Suprapubic skin (tissue), 4 donors: ENCODE data around the gene VTA1. TPM values are rescaled to one million over a fixed set of nuclear protein-coding genes. Genes with fewer than 3 reads are reported as not detected.
"Not testable (repeated sequence)": the region's sequence is repeated elsewhere in the genome, so short reads cannot be mapped to it uniquely, and the experiment has no call there.

ENCODE experiments used
- DNase-seq, 2 donors: peaks; one replicate each; pipeline ENCODE4 v3.0.0-alpha.2; 2019; ENCODE audit warnings: low spot score in 2 of 2
- H3K27ac ChIP-seq: fragments of 200-600 bp; sonication (generic); one replicate; pipeline ENCODE4 v1.5.1; 2019
- H3K27me3 ChIP-seq: fragments of 200-600 bp; sonication (generic); one replicate; pipeline ENCODE4 v1.5.1; 2019
- H3K36me3 ChIP-seq: fragments of 200-600 bp; sonication (generic); one replicate; pipeline ENCODE4 v1.5.1; 2019
- H3K4me1 ChIP-seq: fragments of 200-600 bp; sonication (generic); one replicate; pipeline ENCODE4 v1.5.1; 2019
- H3K4me3 ChIP-seq: fragments of 200-600 bp; sonication (generic); one replicate; pipeline ENCODE4 v1.5.1; 2019; ENCODE audit warnings: mild to moderate bottlenecking
- H3K9me3 ChIP-seq: fragments of 200-600 bp; sonication (generic); one replicate; pipeline ENCODE4 v1.5.1; 2019
- EP300 ChIP-seq: sonication (generic); formaldehyde crosslinking; IDR thresholded peaks from one replicate; pipeline ENCODE4 v1.6.1; 2017; ENCODE audit warnings: antibody characterized with exemption
- POLR2A ChIP-seq, 2 donors: fragments of 450-650 bp; IDR thresholded peaks; one replicate each; pipeline ENCODE4 v1.6.1; 2017; ENCODE audit warnings: antibody characterized with exemption in 2 of 2, mild to moderate bottlenecking in 2 of 2, moderate library complexity in 2 of 2
- POLR2AphosphoS5 ChIP-seq, 3 donors: sonication (generic); formaldehyde crosslinking; IDR thresholded peaks; one replicate each; pipeline ENCODE4 v1.6.1; 2017; ENCODE audit warnings: antibody characterized with exemption in 3 of 3
- WGBS: methylation state at CpG from one replicate; pipeline ENCODE4 v1.1.5; 2018; 5-methylcytosine and 5-hydroxymethylcytosine counted together
- total RNA-seq, 4 donors: library from RNA; depleted of rRNA; stranded (reverse); fragments of >200 nt; gene quantifications; one replicate each; pipeline ENCODE4 v1.1.0, GENCODE V29; 2016
- TF ChIP-seq, protein P1 (sequence below), 2 donors: fragments of 200-600 bp in 1 of 2; fragments of 450-650 bp in 1 of 2; sonication (generic) in 1 of 2; IDR thresholded peaks; one replicate each; pipeline ENCODE4 v1.5.1; 2016 to 2019; ENCODE audit warnings: antibody characterized with exemption in 2 of 2, mild to moderate bottlenecking in 1 of 2, moderate library complexity in 1 of 2

Gene VTA1
- total RNA-seq, 4 donors from 2014 or later: 35.5 to 58.1 (median 40.5) TPM

DNA sequence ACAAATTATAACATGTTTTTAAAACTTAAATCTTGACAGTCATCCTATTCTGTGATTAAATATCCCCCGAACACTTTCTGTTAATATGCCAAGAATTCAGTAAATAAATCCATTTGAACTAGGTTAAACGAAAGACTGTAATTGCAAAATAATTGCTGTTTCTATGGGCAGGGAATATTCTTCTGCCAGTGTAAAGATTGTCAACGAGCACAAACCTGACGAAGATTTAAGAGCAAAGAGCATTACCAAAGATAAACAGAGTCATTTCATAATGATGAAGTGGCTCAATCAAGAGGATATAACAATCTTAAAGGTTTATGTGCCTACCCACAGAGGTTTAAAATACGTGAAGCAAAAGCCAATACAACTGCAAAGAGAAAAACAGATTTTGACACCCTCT is 78.5 kb downstream of the VTA1 start:
- DNase-seq: no peak
- Histone ChIP-seq H3K4me3 (no peak overlapping the region), H3K36me3 (no peaks in the 10 kb centered on the region), H3K4me1 (no peaks in the 10 kb centered on the region), H3K9me3 (no peaks in the 10 kb centered on the region), H3K27me3 (no peaks in the 10 kb centered on the region), H3K27ac (no peak overlapping the region)
- TF ChIP-seq EP300 (no peak), POLR2AphosphoS5 (IDR thresholded peaks at IDR 0.05) (no peak), POLR2A (IDR thresholded peaks at IDR 0.05) (no peak)
- TF ChIP-seq, protein P1, sequence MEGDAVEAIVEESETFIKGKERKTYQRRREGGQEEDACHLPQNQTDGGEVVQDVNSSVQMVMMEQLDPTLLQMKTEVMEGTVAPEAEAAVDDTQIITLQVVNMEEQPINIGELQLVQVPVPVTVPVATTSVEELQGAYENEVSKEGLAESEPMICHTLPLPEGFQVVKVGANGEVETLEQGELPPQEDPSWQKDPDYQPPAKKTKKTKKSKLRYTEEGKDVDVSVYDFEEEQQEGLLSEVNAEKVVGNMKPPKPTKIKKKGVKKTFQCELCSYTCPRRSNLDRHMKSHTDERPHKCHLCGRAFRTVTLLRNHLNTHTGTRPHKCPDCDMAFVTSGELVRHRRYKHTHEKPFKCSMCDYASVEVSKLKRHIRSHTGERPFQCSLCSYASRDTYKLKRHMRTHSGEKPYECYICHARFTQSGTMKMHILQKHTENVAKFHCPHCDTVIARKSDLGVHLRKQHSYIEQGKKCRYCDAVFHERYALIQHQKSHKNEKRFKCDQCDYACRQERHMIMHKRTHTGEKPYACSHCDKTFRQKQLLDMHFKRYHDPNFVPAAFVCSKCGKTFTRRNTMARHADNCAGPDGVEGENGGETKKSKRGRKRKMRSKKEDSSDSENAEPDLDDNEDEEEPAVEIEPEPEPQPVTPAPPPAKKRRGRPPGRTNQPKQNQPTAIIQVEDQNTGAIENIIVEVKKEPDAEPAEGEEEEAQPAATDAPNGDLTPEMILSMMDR (IDR thresholded peaks at IDR 0.05): no peak
- 57% methylated on average over 5 of the region's 5 CpGs for WGBS

DNA sequence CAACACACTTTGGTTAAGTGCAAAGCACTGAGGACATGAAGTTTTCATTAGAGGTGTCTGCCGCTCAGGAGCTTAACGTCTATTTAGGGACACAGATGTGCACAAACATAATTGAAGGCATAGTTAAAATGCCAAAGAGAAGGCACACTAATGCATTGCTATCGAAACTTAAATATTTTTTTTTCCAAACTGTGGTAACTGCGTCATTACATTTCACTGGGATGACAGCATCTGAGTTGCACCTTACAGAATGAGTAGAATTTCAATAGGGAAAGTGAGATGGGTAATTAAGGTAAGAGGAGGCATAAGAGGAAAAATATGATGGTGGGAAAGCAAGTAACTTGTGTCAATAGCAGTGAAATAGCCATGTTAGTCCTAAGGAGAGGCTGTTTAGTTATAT is 79.7 kb downstream of the VTA1 start:
- Histone ChIP-seq H3K4me3 (no peak overlapping the region), H3K36me3 (no peaks in the 10 kb centered on the region), H3K4me1 (no peaks in the 10 kb centered on the region), H3K27ac (no peak overlapping the region), H3K27me3 (no peaks in the 10 kb centered on the region), H3K9me3 (no peaks in the 10 kb centered on the region)
- TF ChIP-seq POLR2A (IDR thresholded peaks at IDR 0.05): no peak
- no peak for TF ChIP-seq EP300
- TF ChIP-seq POLR2AphosphoS5 (IDR thresholded peaks at IDR 0.05): no peak
- TF ChIP-seq, protein P1 (IDR thresholded peaks at IDR 0.05): no peak
- DNase-seq: no peak
- 83% methylated on average over 4 of the region's 4 CpGs for WGBS

- not testable (repeated sequence) for DNase-seq, H3K4me1 ChIP-seq, H3K9me3 ChIP-seq, H3K4me3 ChIP-seq, H3K27ac ChIP-seq, H3K36me3 ChIP-seq, H3K27me3 ChIP-seq
- 96% methylated on average over 6 of the region's 6 CpGs for WGBS
These were observed 82.6 kb downstream of the VTA1 start for GRCh38 chr6:142229518-142230270.

DNA sequence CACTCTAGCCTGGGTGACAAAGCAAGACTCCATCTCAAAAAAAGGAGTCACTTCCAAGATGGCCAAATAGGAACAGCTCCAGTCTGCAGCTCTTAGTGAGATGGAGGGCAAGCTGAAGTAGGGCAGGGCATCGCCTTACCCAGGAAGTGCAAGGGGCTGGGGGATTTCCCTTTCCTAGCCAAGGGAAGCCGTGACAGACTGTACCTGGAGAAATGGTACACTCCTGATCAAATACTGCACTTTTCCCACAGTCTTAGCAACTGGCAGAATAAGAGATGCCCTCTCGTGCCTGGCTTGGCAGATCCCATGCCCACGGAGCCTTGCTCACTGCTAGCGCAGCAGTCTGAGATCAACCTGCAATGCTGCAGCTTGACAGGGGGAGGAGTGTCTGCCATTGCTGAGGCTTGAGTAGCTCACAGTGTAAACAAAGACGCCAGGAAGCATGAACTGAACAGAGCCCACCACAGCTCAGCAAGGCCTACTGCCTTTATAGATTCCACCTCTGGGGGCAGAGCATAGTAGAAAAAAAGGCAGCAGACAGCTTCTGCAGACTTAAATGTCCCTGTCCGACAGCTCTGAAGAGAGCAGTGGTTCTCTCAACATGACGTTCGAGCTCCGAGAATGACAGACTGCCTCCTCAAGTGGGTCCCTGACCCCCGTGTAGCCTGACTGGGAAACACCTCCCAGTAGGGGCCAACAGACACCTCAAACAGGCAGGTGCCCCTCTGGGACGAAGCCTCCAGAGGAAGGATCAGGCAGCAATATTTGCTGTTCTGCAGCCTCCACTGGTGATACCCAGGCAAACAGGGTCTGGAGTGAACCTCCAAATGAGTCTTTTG is 85.4 kb downstream of the VTA1 start:
- not testable (repeated sequence) for DNase-seq, H3K27me3 ChIP-seq, H3K4me1 ChIP-seq, H3K36me3 ChIP-seq, H3K4me3 ChIP-seq, H3K27ac ChIP-seq, H3K9me3 ChIP-seq
- 70% methylated on average over 12 of the region's 12 CpGs for WGBS

DNA sequence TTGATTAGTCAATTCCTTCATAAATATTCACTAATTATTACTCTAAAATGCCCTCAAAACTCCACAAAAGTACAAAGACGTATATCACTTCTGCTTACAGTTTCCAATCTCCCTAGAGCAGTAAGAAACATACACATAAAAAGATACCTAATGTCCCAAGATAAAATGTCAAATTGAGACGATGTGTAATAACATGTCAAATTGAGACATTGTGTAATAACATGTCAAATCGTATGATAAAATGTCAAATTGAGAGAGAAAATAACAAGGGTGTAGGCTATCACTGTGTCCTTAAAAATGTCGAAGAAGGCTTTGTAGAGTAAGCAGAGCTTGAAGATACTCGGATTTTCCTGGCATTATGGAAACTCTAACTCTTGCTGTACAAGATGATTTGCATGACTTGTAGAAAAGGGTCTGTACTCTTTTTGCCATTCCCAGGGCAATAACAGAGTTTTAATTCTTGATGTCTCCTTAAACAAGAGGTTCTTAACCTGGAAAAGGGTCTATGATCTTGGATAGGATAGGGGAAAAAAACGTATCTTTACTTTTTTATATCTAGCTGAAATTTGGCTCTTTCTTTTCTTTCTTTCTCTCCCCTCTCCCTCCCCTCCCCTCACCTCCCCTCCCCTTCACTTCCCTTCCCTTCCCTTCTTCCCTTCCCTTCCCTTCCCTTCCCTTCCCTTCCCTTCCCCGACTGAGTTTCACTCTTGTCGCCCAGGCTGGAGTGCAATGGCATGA is 87.1 kb downstream of the VTA1 start:
- WGBS: 75% methylated on average over 8 of the region's 8 CpGs
- H3K27ac ChIP-seq: no peak overlapping the region
- DNase-seq: no peak
- no peaks in the 10 kb centered on the region for H3K9me3 ChIP-seq
- no peaks in the 10 kb centered on the region for H3K27me3 ChIP-seq
- H3K4me3 ChIP-seq: no peak overlapping the region
- H3K4me1 ChIP-seq: no peaks in the 10 kb centered on the region
- no peak for TF ChIP-seq EP300
- TF ChIP-seq POLR2AphosphoS5 (IDR thresholded peaks at IDR 0.05): no peak
- TF ChIP-seq, protein P1 (IDR thresholded peaks at IDR 0.05): no peak
- TF ChIP-seq POLR2A (IDR thresholded peaks at IDR 0.05): no peak
- no peaks in the 10 kb centered on the region for H3K36me3 ChIP-seq

DNA sequence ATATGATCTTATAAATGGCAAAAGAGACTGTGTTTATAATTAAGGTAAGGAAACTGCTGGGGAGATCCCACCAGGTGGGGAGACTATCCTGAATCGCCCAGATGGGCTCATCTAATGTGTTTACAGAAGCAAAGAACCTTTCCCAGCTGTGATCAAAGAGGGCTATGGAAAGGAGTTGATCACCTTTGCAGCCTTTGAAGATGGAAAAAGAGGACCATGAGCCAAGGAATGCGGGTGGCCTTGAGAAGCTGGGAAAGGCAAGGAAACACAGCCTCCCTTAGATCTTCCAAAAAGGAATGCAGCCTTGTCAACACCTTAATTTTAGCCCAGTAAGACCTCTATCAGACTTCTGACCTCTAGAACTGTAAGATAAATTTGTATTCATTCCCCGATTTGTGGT is 88.2 kb downstream of the VTA1 start:
- WGBS: 41% methylated on average over 3 of the region's 3 CpGs
- H3K27ac ChIP-seq: no peak overlapping the region
- TF ChIP-seq POLR2AphosphoS5 (IDR thresholded peaks at IDR 0.05) (no peak), POLR2A (IDR thresholded peaks at IDR 0.05) (no peak)
- DNase-seq: no peak
- H3K27me3 ChIP-seq: no peaks in the 10 kb centered on the region
- H3K36me3 ChIP-seq: no peaks in the 10 kb centered on the region
- no peaks in the 10 kb centered on the region for H3K9me3 ChIP-seq
- H3K4me3 ChIP-seq: no peak overlapping the region
- no peaks in the 10 kb centered on the region for H3K4me1 ChIP-seq
